ENCODE measurements around the gene MTCH1. TPM values are rescaled to one million over a fixed set of nuclear protein-coding genes. Genes with fewer than 3 reads are reported as not detected.

Gene MTCH1
- total RNA-seq, 1 experiment from 2014 or later: 241 TPM

DNA sequence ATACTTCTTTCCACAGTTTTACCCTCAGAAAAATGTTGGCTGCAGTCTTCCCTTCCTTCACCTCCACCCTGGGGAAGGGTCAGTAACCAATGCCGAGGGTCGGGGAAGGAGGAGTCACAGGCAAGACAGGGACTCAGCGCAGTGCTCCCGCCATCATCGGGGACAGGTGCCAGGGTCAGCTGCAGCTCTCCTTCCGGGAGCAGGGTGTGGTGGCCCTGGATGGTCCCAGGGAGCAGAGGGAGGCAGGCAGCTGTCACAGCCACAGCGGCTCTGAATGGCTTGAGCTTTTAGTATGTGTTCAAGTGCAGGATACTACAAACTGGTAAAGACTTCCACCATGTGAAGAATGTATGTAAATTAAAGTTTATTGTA, 57.5 kb downstream of the MTCH1 start:
- BruUV-seq (replicated peaks): no TSS peak
- POLR2A ChIA-PET (ENCODE audit: unreplicated experiment): interaction anchor here (0.6 kb wide), 1 partner anchor 9 kb away, joined by 3 read pairs; no protein-coding TSS in a partner anchor

DNA sequence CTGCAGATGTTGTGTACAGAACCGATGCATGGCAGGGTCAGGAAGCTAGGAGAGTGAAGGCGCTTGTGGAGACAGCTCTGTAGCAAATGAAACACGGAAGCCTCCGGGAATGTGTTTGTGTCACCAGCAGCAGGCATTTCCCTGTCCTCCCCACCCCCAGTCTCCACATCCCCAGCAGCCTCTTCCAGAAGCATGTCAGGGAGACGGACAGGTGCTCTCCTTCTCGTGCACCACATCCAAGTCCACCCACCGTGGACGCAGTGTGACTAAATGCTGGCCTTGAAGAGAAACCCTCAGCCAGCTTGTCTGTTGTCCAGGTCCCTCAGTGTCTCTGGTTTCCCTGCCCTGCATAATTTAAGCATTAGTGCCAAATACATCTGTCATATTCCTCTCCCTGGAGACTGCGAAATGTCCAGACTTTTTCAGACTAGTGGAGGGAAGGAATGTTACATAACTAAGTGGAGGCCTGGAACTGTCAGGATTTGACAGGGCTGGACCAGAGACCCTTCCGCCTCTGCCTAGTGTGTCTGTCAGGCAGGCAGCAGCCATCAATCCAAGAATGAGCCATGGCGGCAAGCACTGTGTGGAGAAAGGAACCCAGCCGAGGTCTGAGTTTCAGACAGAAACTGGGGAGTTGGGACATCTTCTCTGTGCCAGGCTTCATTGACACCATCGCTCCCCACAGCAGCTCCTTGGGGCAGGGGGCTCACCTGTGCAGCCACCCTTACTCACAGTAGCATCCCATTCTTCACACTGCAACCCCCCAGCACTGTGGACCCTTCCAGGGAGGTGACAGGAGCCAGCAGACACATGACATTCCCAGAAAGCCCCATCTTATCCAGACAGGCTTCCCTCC, 58.1 kb downstream of the MTCH1 start:
- no peaks in the 10 kb centered on the region for H3K9me3 ChIP-seq (ENCODE audit: insufficient read depth, low read depth)
- intact Hi-C loops (cut with micrococcal nuclease; ENCODE audit: unreplicated experiment): loop anchor here (2.0 to 5.0 kb wide), 3 partner anchors 13 to 59 kb away; partner anchors contain the start of gene MTCH1
- peaks cover 4% of the 10 kb centered on the region; the same call in 1 of the 2 replicates for H3K36me3 ChIP-seq (ENCODE audit: low read depth)
- no peak for DNase-seq
- H2AFZ ChIP-seq: no peak overlapping the region
- no peaks in the 10 kb centered on the region for H4K20me1 ChIP-seq (ENCODE audit: insufficient read depth)
- H3K79me2 ChIP-seq (ENCODE audit: low read depth): no peaks in the 10 kb centered on the region
- no peaks in the 10 kb centered on the region for H3K9me2 ChIP-seq (ENCODE audit: insufficient read depth)
- H3K27ac ChIP-seq: no peak overlapping the region
- no TSS peak for BruUV-seq (replicated peaks)
- TF ChIP-seq, protein P1, sequence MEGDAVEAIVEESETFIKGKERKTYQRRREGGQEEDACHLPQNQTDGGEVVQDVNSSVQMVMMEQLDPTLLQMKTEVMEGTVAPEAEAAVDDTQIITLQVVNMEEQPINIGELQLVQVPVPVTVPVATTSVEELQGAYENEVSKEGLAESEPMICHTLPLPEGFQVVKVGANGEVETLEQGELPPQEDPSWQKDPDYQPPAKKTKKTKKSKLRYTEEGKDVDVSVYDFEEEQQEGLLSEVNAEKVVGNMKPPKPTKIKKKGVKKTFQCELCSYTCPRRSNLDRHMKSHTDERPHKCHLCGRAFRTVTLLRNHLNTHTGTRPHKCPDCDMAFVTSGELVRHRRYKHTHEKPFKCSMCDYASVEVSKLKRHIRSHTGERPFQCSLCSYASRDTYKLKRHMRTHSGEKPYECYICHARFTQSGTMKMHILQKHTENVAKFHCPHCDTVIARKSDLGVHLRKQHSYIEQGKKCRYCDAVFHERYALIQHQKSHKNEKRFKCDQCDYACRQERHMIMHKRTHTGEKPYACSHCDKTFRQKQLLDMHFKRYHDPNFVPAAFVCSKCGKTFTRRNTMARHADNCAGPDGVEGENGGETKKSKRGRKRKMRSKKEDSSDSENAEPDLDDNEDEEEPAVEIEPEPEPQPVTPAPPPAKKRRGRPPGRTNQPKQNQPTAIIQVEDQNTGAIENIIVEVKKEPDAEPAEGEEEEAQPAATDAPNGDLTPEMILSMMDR (conservative IDR thresholded peaks at IDR 0.05): no peak
- TF ChIP-seq EZH2 (IDR thresholded peaks at IDR 0.05; ENCODE audit: low read depth): no peak
- POLR2A ChIA-PET (ENCODE audit: unreplicated experiment): no interaction called here
- H3K4me2 ChIP-seq: no peak overlapping the region
- H3K27me3 ChIP-seq (ENCODE audit: insufficient read depth, low read depth): no peaks in the 10 kb centered on the region
- peaks cover 34% of the 10 kb centered on the region for H3K4me1 ChIP-seq (replicated peaks; ENCODE audit: insufficient read depth)
- 0 out of 2 replicates have a peak, but pooled peaks cover 6% of the 10 kb centered on the region for H3F3A ChIP-seq (ENCODE audit: insufficient read depth, low read depth)
- no peak overlapping the region for H3K4me3 ChIP-seq
- CTCF ChIA-PET: no interaction called here

More for the DNA sequence above, 57.5 kb downstream of the MTCH1 start:
- TF ChIP-seq, protein P1 (conservative IDR thresholded peaks at IDR 0.05): no peak
- no peak for TF ChIP-seq EZH2 (IDR thresholded peaks at IDR 0.05; ENCODE audit: low read depth)
- Histone ChIP-seq H3K27ac (no peak overlapping the region), H3K4me2 (no peak overlapping the region; the same call in 1 of the 2 replicates), H3K4me1 (replicated peaks; ENCODE audit: insufficient read depth) (peaks cover 41% of the 10 kb centered on the region), H3K4me3 (no peak overlapping the region), H2AFZ (no peak overlapping the region), H3K9me2 (ENCODE audit: insufficient read depth) (no peaks in the 10 kb centered on the region), H3F3A (ENCODE audit: insufficient read depth, low read depth) (peaks cover 12% of the 10 kb centered on the region), H4K20me1 (ENCODE audit: insufficient read depth) (no peaks in the 10 kb centered on the region), H3K79me2 (ENCODE audit: low read depth) (no peaks in the 10 kb centered on the region), H3K36me3 (ENCODE audit: low read depth) (no peaks in the 10 kb centered on the region), H3K9me3 (ENCODE audit: insufficient read depth, low read depth) (no peaks in the 10 kb centered on the region), H3K27me3 (ENCODE audit: insufficient read depth, low read depth) (no peaks in the 10 kb centered on the region)
- DNase-seq: no peak
- intact Hi-C loops (cut with micrococcal nuclease; ENCODE audit: unreplicated experiment): loop anchor here (2.0 to 5.0 kb wide), 2 partner anchors 14 to 34 kb away; no protein-coding TSS in a partner anchor
- CTCF ChIA-PET: no interaction called here

DNA sequence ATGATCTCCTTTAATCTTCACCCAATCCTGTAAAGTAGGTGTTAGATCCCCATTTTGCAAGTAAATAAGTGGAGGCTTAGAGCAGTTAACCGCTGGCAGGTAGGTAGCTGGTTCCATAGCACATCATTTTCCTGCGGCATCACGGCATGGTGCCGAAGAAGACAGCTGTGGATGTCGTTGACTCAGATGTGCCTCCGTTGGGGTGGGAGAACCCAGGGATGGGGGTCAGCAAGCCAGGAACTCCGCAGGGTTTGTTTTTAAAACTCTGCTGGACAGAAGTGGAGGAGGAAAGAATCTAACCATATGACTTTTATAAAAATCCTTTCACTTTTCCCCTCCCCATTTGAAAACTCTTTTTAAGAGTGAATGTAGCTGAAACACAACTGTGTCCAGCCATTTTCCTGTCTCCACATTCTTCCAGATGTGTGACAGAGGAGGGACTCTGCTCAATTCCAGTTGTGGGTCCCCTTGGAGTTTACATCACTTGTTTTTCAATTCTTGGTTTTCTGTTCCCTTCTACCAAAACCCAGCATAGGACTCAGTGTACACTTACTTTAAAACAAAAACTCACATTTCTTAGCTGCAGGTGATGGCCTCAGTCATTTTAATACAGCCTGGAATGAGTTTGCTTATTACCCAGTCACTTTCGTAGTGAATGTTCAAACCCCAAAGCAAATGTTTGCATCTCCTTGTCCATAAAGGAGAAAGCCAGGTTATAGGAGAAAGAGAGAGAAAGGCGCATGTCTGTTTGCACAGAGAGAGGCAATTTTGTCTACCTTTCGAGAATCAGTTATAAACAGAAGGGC, 59.1 kb downstream of the MTCH1 start:
- Histone ChIP-seq H3K79me2 (ENCODE audit: low read depth) (no peaks in the 10 kb centered on the region), H3K9me3 (ENCODE audit: insufficient read depth, low read depth) (no peaks in the 10 kb centered on the region), H3K36me3 (ENCODE audit: low read depth) (peaks cover 8% of the 10 kb centered on the region; the same call in 1 of the 2 replicates), H3K4me2 (no peak overlapping the region), H3K9me2 (ENCODE audit: insufficient read depth) (no peaks in the 10 kb centered on the region), H2AFZ (no peak overlapping the region), H3K4me3 (no peak overlapping the region), H3F3A (ENCODE audit: insufficient read depth, low read depth) (no peaks in the 10 kb centered on the region), H3K4me1 (replicated peaks; ENCODE audit: insufficient read depth) (peaks cover 26% of the 10 kb centered on the region), H3K27me3 (ENCODE audit: insufficient read depth, low read depth) (no peaks in the 10 kb centered on the region), H3K27ac (no peak overlapping the region), H4K20me1 (ENCODE audit: insufficient read depth) (no peaks in the 10 kb centered on the region)
- no peak for DNase-seq
- intact Hi-C loops (cut with micrococcal nuclease; ENCODE audit: unreplicated experiment): loop anchor here (2.0 to 5.0 kb wide), 2 partner anchors 35 to 60 kb away; partner anchors contain the start of gene MTCH1
- ChIA-PET POLR2A (ENCODE audit: unreplicated experiment) (no interaction called here), CTCF (no interaction called here)
- TF ChIP-seq, protein P1 (conservative IDR thresholded peaks at IDR 0.05): no peak
- no peak for TF ChIP-seq EZH2 (IDR thresholded peaks at IDR 0.05; ENCODE audit: low read depth)
- no TSS peak for BruUV-seq (replicated peaks)
